GM19043 (cell line): ENCODE results near the gene GCK.

Source experiments
- ATAC-seq: cut with Tn5 transposase; IDR thresholded peaks from one replicate; pipeline ENCODE4 v1.9.1; 2021; ENCODE audit warnings: low read depth; ENCODE audit not compliant: unreplicated experiment

GCK gene

DNA sequence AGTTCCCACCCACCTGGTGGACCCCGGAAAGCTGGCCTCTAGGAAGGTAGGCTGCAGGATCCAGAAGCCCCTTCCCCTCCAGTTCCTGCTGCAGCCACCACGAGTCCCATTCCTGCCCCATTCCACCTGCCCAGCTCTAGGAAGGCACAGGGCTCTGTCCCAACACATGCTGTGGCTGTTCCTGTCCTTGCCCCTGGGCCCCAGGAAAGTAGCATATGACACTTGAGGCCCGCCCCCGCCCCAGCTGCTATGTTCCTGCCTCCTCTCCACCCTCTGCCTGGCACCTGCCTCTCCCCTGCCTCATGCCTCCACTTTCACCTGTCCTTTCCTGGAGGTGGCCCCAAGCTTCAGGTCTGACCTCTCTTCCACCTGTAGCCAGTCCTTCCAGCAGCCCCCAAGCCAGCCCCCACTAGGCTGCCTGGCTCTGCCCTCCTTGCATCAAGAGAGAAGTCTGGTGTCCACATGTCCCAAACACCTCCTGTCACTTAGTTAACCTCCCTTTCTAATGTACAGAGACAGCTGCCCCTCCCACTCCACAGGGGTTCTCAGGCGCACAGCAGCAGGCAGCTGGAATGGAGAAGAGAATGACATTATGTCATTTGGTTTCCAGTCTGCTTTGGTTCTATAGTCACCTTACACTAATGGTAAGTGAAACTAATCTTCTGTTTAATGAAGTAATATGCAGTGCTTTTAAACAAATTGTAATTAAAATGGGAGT, 34.3 kb upstream of the GCK start:
- no peak for ATAC-seq

GRCh38 chr7:44222776-44223261, 33.6 kb upstream of the GCK start:
- no peak for ATAC-seq

DNA sequence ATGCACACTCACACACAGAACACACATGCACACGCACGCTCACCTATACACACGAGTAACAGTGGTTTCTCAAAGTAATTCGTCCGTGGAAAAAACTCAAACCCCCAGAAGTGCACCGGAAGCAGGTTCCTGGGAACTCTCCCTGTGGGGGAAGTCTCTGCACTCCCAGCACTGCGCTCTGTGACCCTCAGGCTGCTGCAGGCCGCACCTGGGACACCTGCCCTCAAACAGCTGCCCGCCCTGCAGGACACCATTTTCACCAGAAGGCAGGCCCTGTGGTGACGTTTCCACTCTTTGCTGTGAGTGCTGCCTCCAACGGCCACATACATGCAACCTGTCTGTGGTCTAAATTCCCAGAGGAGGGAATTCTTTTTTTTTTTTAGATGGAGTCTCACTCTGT, 32.8 kb upstream of the GCK start:
- ATAC-seq = no peak

DNA sequence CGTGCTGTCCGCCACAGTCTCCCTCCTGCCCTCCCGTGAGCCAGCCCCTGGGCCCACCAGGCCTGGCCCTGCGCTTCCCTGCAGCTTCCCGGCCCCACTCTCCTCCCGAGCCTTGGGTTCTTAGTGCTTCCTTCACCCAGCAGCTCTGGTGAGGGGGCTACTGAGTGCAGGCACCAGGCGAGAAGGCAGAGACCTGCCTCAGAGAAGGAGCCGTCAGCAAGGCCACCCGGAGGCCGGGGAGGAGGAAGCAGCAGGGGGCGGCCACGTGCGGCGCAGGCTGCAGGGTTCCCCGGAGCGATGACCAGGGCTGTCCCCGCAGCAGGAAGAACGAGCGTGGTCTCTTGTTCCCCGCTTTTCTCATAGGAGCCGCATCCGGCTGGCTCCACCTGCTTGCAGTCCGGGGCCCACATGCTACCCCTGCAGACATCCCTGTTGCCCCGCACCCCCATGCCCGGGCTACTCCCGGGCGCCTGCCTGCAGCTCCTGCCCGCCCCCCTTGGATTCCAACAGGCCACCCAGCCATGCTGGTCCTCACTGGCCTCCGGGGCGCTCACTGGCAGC, 32.1 kb upstream of the GCK start:
- no peak for ATAC-seq

- no peak for ATAC-seq
Measured at GRCh38 chr7:44220358-44221112, 31.3 kb upstream of the GCK start.

- ATAC-seq = no peak
Measured at GRCh38 chr7:44220046-44220357, 30.8 kb upstream of the GCK start.

- ATAC-seq = no peak
Measured at GRCh38 chr7:44219371-44220045, 30.3 kb upstream of the GCK start.

DNA sequence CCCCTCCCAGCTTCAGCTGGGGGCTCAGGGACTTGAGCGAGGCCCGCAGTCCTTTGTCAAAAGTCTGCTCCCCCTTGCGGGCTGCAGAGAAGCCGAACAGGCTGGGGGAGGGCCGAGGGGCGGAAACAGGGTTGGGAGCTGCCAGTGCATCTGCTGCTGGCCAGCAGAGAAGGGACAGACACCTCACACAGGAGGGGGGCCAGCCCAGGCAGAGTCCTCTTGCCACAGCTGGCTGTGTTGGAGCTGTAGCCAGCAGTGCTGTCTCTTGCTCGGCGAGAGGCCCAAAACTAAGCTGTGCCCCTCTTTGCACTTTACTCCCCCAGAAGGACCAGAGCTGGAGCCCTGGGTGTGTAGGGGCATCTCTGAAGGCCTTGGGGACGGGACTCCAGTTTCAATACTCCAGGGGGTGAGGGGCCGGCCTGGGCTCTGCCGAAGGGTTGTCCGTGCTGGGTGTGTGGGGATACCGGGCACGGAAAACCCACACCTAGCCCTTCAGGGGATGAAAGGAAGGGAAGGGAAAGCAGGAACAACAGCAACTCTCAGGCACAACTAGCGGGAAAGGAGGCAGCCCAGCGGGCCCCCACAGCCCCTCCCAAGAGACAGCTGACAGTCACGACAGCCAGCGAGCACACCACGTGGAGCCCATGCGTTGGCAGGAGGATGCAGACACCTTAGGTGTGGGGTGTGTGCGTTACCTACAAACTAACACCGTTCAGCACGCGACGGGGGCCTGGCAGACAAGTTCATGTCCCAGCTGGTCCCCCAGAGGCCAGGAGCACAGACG, 29.4 kb upstream of the GCK start:
- ATAC-seq = no peak

- no peak for ATAC-seq
Measured at GRCh38 chr7:44217852-44218402, 28.7 kb upstream of the GCK start.

DNA sequence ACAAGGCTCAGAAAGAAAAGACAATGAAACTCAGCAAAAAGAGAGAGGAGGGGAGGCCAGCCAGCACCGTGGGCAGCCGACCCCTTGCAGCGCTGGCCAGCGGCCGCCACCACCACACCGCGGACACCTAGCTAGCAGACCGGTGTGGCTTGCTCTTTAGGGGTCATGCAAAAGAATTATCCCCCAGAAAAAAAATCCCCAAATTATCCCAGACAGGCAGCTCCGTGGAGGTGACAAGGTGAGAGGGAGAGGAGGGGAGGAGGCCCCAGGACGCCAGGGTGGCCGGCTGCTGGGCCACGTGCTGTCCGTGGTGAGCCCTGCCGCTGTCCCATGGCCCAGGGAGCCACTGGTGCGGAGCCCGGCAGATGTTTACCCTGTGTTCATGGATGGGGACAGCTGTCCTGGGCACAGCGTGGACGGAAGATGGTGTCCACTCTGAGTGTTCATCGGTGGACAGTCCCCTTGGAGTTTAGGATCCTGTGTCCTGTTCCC, 28.0 kb upstream of the GCK start:
- no peak for ATAC-seq

- no peak for ATAC-seq
Measured at GRCh38 chr7:44216521-44217222, 27.4 kb upstream of the GCK start.

GRCh38 chr7:44216019-44216418, 26.8 kb upstream of the GCK start:
- no peak for ATAC-seq

DNA sequence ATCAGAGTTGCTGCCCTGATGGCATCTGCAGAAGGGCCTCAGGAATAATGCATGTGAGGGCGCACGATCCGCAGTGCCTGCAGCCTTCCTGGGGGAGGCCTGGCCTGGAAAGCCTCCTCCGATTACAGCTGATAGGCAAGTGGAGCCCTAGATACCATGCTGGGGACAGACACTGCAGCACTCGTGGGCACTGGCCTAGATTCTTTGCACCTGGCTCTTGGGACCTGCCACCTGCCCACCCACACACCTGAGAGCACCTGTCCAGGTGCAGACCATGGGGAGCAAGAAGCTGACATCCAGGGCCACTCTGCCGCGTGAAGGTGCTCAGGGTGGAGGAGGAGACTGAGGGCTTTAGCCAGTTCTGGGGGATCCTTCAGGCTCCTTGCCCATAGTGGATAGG, 26.3 kb upstream of the GCK start:
- ATAC-seq = no peak

DNA sequence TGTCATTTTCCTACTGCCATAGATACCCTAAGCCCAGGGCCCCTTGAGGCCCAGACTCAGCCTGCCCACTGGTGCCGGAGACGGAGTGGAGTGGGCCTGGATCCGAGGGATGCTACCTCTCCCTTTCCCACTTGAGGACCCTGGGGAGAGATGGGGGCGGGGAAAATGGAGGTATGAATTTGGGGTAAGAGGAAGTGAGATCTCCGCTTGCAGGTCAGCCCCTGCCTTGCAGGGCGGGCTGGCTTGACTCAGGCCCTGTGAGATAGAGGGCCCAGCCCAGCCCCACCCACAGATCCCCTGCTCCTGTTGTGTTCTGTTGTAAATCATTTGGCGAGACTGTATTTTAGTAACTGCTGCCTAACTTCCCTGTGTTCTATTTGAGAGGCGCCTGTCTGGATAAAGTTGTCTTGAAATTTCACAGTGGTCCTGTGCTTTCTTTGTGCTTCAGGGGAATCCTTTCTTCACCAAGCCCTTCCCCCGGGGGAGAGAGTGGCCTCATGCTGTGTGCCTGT, 24.7 kb upstream of the GCK start:
- ATAC-seq = no peak

- ATAC-seq = no peak
Measured at GRCh38 chr7:44213206-44213876, 24.1 kb upstream of the GCK start.

DNA sequence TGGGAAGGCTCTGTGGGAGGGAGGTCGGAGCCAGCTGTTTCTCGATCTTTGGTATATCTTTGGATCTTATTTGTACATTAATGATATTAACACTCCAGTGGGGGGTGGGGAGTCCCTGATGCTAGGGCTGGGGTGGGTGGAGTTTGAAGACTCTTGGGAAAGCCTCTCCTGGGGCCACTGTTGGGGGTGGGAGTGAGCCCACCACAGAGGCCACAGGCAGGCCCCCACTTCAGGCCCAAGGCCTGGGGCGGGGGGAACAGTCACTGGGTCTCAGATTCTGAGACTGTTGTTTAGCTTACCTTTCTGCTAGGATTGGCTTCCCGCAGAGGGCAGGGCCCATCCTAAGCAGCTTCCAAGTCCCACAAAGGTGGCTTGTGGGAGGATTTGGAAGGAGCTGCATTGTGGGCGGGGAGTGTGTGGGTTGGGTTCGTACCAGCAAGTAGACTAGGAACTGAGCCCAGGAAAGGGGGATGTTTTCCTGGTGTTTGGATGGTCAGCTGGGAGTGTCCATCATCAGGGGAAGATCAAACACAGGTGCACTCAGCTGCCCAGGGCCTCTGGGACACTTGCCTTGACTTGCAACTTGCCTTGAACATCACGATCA, 23.4 kb upstream of the GCK start:
- no peak for ATAC-seq

DNA sequence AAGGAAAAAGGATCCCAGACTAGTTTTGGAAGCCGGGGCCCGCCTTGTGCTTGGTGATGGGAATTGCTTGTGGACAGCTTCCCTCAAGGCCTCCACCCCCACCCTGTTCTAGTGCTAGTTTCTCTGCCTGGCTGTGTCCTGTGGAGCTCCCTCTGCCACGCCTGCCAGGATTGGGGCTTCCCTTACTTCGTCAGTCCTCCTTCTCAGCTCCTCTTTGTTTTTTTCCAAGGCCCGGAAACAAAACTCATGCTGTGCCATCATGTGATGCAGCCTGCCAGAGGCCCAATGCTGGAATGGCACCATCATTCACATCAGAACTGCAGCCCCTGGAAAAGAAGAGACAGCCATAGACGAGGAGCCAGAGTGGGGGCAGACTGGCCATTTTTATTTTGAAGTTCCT, 22.8 kb upstream of the GCK start:
- no peak for ATAC-seq

- no peak for ATAC-seq
Measured at GRCh38 chr7:44211126-44211675, 22.0 kb upstream of the GCK start.
